NCI-H2196 treated with DMSO at 0.1 percent for 48 hours (cell line): Measurements from ENCODE around the gene ERFL.

ENCODE experiments used
- DNase-seq: peaks from one replicate; lab custom pipeline; 2025; ENCODE audit not compliant: unreplicated experiment; lab: John Stamatoyannopoulos, UW

The ERFL gene

GRCh38 chr19:41928221-41928683 lies at the start of gene ERFL:
Gene ERFL (minus strand): TSS chr19:41928449. CDS start chr19:41912919, 15,530 bp downstream.
- DNase-seq = no peak

GRCh38 chr19:41977916-41978315 lies 49.7 kb upstream of the ERFL start:
- DNase-seq = no peak

DNA sequence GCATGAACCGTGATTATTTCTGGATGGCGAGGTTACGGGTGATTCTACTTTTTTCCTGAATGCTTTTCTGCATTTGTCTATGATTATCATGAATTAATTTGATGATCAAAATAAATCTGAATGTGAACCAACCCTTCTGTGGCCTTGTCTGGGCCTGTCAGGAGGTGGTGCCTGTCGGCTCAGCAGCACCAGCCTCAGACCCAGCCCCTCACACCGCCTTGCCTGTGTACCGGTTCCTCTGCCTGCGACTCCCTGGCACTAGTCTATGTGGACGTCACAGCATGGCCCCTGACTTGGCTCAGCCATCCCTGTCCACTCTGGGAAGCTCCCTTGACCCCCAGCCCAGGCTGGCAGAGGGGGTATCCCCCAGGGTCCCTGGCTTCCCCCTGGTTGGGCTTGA lies 46.4 kb upstream of the ERFL start:
- DNase-seq = no peak

GRCh38 chr19:41971363-41971762 lies 43.1 kb upstream of the ERFL start:
- no peak for DNase-seq

- DNase-seq = no peak
Observed at GRCh38 chr19:41969772-41970458, 41.7 kb upstream of the ERFL start.

GRCh38 chr19:41968751-41969595 lies 40.7 kb upstream of the ERFL start:
- DNase-seq = no peak

GRCh38 chr19:41967054-41967783 lies 39.0 kb upstream of the ERFL start:
- DNase-seq = no peak

DNA sequence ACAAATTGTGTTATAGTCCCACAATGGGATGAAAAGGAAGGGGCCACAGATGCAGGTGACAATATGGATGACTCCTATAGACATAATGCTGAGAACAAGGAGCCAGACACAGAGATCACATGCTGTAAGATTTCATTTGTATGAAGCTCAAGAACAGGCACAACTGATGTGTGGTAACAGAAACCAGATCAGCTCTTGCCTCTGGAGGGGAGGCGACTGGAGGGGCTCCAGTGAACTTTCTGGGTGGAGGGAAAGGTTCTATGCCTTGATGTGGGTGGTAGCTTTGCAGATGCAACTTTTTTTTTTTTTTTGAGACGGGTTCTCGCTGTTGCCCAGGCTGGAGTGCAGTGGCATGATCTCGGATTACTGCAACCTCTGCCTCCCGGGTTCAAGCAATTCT lies 36.9 kb upstream of the ERFL start:
- DNase-seq = no peak

GRCh38 chr19:41960973-41961372 lies 32.7 kb upstream of the ERFL start:
- DNase-seq = no peak

GRCh38 chr19:41959056-41960053 lies 31.1 kb upstream of the ERFL start, which contains the start of gene RABAC1:
Gene RABAC1 (minus strand): TSS chr19:41959321. CDS start chr19:41959292, 29 bp downstream.
- DNase-seq = peak; percentile 89

- DNase-seq = peak; percentile 43
Observed at GRCh38 chr19:41958367-41959055, 30.3 kb upstream of the ERFL start.

GRCh38 chr19:41957838-41958366 lies 29.7 kb upstream of the ERFL start:
- peak; percentile 81 for DNase-seq

GRCh38 chr19:41957161-41957837 lies 29.1 kb upstream of the ERFL start:
- no peak for DNase-seq

- no peak for DNase-seq
Observed at GRCh38 chr19:41956621-41957020, 28.4 kb upstream of the ERFL start.

DNA sequence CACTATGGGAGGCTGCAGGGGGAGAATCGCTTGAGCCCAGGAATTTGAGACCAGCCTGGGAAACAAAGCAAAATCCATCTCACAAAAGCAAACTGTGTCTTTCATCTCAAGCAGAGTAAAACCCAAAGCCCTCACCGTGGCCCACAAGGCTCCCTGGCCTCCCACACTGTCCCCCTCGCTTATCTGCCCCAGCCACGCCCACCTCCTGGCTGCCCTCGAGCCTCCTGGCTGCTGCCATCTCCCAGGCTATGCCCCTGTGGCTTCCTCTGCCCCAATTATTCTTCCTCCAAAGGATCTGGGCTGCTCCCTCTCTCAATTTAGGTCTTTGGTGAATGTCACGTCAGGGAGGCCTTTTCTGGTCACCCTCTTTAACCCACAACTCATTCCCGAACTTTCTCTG lies 27.3 kb upstream of the ERFL start:
- DNase-seq = no peak

DNA sequence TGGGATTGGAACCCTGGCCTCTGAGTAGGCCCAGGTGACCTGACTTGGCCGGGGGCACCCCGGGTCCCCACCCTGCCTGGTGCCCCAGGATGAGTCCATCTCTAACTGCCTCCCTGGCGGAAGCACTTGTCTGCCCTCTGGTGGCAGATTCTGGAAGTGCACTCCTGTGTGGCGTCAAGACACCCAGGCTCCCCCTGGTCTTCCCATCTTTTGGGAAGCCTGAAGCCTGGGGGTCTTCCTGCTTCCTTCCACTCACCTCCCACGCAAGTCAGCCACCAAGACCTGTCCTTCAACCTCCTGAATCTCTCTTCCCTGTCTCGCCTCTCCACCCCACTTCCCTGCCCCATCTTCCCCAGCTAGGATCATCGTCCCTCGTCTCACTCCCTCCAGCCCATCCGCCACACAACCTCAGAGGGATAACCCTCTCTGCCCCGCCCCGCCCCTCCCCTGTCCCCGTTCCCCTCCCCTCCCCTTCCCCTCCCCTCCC lies 23.5 kb upstream of the ERFL start:
- DNase-seq = peak; percentile 8

DNA sequence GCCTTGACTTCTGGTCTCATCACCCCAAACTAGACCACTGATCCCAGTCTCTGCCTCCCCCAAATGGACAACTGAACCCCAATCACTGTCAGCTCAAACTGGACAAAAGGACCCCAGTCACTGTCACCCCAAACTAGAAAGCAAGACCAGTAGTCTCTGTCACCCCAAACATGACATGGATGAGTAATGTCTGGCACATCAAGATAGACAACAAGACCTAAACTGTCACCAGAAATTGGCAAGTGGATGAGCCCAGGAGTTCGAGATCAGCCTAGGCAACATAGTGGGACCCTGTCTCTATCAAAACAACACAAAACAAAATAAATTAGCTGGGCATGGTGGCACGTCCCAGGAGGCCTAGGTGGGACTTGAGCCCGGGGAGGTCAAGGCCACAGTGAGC lies 18.8 kb upstream of the ERFL start:
- no peak for DNase-seq

DNA sequence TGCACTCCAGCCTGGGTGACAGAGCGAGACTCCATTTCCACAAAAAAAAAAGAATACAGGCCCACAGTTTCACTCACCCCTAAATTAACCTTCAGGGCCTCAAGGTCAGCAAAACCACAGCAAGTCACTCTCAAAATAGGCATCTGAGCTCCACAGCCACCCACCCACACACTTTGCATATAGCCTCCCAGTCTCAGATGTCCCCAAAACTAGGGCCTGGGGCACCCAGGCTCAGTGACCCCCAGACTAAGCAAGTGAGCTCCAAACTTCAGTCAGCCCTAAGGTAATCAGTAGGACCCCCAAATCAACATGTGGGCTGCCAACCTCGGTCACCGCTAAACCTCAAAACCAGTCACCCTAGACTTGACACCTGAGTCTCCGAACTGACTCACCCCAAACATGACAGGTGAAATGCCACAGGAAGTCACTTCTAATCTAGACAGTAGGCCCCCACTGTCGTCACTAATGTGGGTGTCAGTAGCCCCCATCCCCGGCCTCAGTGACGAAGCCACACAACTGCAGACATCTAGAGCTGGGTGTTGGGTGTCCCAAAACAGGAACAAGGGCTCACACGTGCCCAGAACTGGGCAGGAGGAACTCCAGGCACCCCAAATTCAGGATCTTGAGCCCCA lies 17.0 kb upstream of the ERFL start:
- DNase-seq = no peak
